HepG2 (cell line): ENCODE measurements around the gene ATRAID. TPM values are rescaled to one million over a fixed set of nuclear protein-coding genes. Genes with fewer than 3 reads are reported as not detected.

Experiments used
- ATAD3A ChIP-seq: sonication (generic); formaldehyde crosslinking; IDR thresholded peaks from 2 replicates; pipeline ENCODE4 v1.4.0; 2020; ENCODE audit warnings: missing genetic modification reagents
- CCAR2 ChIP-seq: fragments of 200-400 bp; formaldehyde crosslinking; optimal IDR thresholded peaks from 2 replicates; pipeline ENCODE3; 2018; ENCODE audit warnings: low read depth, mild to moderate bottlenecking, low read length, moderate library complexity
- FOXJ3 ChIP-seq: sonication (generic); formaldehyde crosslinking; IDR thresholded peaks from 2 replicates; pipeline ENCODE4 v1.4.0; 2020; ENCODE audit warnings: missing genetic modification reagents, mild to moderate bottlenecking, borderline replicate concordance
- HMG20A ChIP-seq: IDR thresholded peaks from 2 replicates; pipeline ENCODE4 v1.6.1; 2016; ENCODE audit warnings: borderline replicate concordance
- IRF2 ChIP-seq: IDR thresholded peaks from 2 replicates; pipeline ENCODE4 v1.6.1; 2018; ENCODE audit warnings: missing genetic modification reagents, missing compliant biosample characterization
- MXI1 ChIP-seq: IDR thresholded peaks from 3 replicates; pipeline ENCODE4 v1.6.1; 2012; ENCODE audit warnings: low read depth, low read length, inconsistent platforms, borderline replicate concordance
- SIX1 ChIP-seq: sonication (generic); formaldehyde crosslinking; IDR thresholded peaks from 2 replicates; pipeline ENCODE4 v1.4.0; 2020; ENCODE audit warnings: missing genetic modification reagents, borderline replicate concordance
- TARDBP ChIP-seq: sonication (generic); formaldehyde crosslinking; IDR thresholded peaks from 2 replicates; pipeline ENCODE4 v1.8.0; 2022; ENCODE audit warnings: mild to moderate bottlenecking, missing genetic modification reagents
- TSC22D2 ChIP-seq: sonication (generic); formaldehyde crosslinking; IDR thresholded peaks from 2 replicates; pipeline ENCODE4 v1.5.1; 2020; ENCODE audit warnings: missing genetic modification reagents, mild to moderate bottlenecking, borderline replicate concordance
- ZBTB3 ChIP-seq: sonication (generic); formaldehyde crosslinking; IDR thresholded peaks from 2 replicates; pipeline ENCODE4 v1.4.0; 2020; ENCODE audit warnings: low read depth, mild to moderate bottlenecking, moderate library complexity, missing genetic modification reagents, borderline replicate concordance
- ZFP82 ChIP-seq: sonication (generic); formaldehyde crosslinking; IDR thresholded peaks from 2 replicates; pipeline ENCODE4 v1.5.1; 2020; ENCODE audit warnings: mild to moderate bottlenecking, missing genetic modification reagents, borderline replicate concordance
- ZMAT3 ChIP-seq: sonication (generic); formaldehyde crosslinking; conservative IDR thresholded peaks from 2 replicates; pipeline ENCODE4 v1.7.0; 2021; ENCODE audit warnings: missing genetic modification reagents
- ZNF207 ChIP-seq: fragments of 450-650 bp; IDR thresholded peaks from 2 replicates; pipeline ENCODE4 v1.6.1; 2016; ENCODE audit warnings: antibody characterized with exemption, borderline replicate concordance
- ZNF280B ChIP-seq: sonication (generic); formaldehyde crosslinking; IDR thresholded peaks from 2 replicates; pipeline ENCODE4 v1.5.0; 2020; ENCODE audit warnings: missing genetic modification reagents, mild to moderate bottlenecking, borderline replicate concordance
- ZNF367 ChIP-seq: sonication (generic); formaldehyde crosslinking; IDR thresholded peaks from 2 replicates; pipeline ENCODE4 v1.4.0; 2020; ENCODE audit warnings: missing genetic modification reagents, borderline replicate concordance
- ZNF841 ChIP-seq: sonication (generic); formaldehyde crosslinking; IDR thresholded peaks from 2 replicates; pipeline ENCODE4 v1.8.1; 2023; ENCODE audit warnings: missing genetic modification reagents, borderline replicate concordance
- polyA plus RNA-seq, 8 experiments: library from polyadenylated mRNA; depleted of rRNA in 3 of 8; stranded (reverse) in 7 of 8; unstranded in 1 of 8; fragments of >200 nt; fragmentation: Illumina TruSeq in 4 of 8; extraction: Trizol in 4 of 8; gene quantifications; 2 replicates each; pipeline versions ENCODE4 v1.2.1 to v1.2.3, GENCODE V29; 2011 to 2016; ENCODE audit warnings: low read depth in 4 of 8, missing spikeins in 1 of 8, mixed read lengths in 1 of 8; ENCODE audit not compliant: insufficient read depth in 1 of 8
- total RNA-seq, 5 experiments: library from RNA; depleted of rRNA; stranded (reverse); fragments of >200 nt; fragmentation: Illumina TruSeq; extraction: Trizol; gene quantifications; 2 replicates each; pipeline ENCODE4 v1.2.3, GENCODE V29; 2016; ENCODE audit warnings: low read depth in 1 of 5
- TF ChIP-seq, protein P1 (sequence below): sonication (generic); formaldehyde crosslinking; IDR thresholded peaks from 2 replicates; pipeline ENCODE4 v1.9.0; 2021; ENCODE audit warnings: mild to moderate bottlenecking, missing genetic modification reagents
- TF ChIP-seq, protein P2 (sequence below): sonication (generic); formaldehyde crosslinking; IDR thresholded peaks from 2 replicates; pipeline ENCODE4 v1.8.0; 2022; ENCODE audit warnings: mild to moderate bottlenecking, missing genetic modification reagents

ATRAID gene
- total and polyA plus RNA-seq, 2 of the 13 experiments (the other 11 are each of a cell fraction or from before 2014, with no cell fraction given): 207 to 382 TPM

DNA sequence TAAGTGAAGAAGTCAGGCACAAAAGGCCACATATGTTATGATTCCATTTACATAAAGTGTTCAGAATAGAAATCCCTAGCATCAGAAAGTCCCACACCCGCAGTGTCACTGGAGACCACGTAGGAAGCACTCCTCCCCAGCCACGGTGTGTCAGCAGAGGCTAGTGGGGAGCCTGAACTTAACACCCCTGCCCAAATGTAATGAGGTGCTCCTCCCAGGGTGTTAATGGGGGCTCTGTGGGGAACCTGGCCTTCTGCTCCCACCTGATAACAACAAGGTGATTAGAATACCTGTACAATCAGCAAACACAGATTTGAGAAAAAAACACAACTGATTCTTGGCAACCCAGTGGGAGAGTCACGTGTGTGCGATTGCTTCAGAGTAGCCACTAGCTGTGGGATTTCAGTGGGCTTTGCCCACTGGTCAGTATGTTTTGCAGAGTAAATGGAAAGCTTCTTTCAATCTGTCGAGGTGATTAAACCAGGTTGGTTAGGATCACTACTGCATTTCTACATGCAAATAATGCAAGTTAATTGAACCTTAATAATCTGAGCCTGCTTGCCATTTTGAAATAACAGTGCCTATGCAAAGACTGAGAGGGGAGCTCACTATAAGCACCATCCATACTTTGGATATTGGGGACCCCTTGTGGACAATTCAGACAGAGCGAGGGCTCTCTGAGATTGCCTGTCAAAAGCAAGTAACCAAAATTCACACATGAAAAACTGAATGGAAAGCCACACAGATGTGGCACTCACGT, 20.6 kb upstream of the ATRAID start (continued):
- TF ChIP-seq, protein P1, sequence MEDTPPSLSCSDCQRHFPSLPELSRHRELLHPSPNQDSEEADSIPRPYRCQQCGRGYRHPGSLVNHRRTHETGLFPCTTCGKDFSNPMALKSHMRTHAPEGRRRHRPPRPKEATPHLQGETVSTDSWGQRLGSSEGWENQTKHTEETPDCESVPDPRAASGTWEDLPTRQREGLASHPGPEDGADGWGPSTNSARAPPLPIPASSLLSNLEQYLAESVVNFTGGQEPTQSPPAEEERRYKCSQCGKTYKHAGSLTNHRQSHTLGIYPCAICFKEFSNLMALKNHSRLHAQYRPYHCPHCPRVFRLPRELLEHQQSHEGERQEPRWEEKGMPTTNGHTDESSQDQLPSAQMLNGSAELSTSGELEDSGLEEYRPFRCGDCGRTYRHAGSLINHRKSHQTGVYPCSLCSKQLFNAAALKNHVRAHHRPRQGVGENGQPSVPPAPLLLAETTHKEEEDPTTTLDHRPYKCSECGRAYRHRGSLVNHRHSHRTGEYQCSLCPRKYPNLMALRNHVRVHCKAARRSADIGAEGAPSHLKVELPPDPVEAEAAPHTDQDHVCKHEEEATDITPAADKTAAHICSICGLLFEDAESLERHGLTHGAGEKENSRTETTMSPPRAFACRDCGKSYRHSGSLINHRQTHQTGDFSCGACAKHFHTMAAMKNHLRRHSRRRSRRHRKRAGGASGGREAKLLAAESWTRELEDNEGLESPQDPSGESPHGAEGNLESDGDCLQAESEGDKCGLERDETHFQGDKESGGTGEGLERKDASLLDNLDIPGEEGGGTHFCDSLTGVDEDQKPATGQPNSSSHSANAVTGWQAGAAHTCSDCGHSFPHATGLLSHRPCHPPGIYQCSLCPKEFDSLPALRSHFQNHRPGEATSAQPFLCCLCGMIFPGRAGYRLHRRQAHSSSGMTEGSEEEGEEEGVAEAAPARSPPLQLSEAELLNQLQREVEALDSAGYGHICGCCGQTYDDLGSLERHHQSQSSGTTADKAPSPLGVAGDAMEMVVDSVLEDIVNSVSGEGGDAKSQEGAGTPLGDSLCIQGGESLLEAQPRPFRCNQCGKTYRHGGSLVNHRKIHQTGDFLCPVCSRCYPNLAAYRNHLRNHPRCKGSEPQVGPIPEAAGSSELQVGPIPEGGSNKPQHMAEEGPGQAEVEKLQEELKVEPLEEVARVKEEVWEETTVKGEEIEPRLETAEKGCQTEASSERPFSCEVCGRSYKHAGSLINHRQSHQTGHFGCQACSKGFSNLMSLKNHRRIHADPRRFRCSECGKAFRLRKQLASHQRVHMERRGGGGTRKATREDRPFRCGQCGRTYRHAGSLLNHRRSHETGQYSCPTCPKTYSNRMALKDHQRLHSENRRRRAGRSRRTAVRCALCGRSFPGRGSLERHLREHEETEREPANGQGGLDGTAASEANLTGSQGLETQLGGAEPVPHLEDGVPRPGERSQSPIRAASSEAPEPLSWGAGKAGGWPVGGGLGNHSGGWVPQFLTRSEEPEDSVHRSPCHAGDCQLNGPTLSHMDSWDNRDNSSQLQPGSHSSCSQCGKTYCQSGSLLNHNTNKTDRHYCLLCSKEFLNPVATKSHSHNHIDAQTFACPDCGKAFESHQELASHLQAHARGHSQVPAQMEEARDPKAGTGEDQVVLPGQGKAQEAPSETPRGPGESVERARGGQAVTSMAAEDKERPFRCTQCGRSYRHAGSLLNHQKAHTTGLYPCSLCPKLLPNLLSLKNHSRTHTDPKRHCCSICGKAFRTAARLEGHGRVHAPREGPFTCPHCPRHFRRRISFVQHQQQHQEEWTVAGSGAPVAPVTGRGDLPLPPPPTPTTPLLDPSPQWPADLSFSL (CRISPR knock-in tag): no peak
- TF ChIP-seq ZNF841 (CRISPR knock-in tag) (no peak), ZNF207 (no peak), ZFP82 (no peak), IRF2 (peak; percentile 67), TSC22D2 (CRISPR knock-in tag) (peak; percentile 23; the same call in 1 of the 2 replicates), MXI1 (0 out of 3 replicates have a peak, but pooled peaks have one; percentile 49), ZNF280B (CRISPR knock-in tag) (no peak), HMG20A (CRISPR knock-in tag) (peak; percentile 24; the same call in 1 of the 2 replicates), ZBTB3 (CRISPR knock-in tag) (no peak), CCAR2 (no peak), ZNF367 (CRISPR knock-in tag) (no peak), ZMAT3 (CRISPR knock-in tag) (no peak), TARDBP (peak; percentile 50; the same call in 1 of the 2 replicates), ATAD3A (CRISPR knock-in tag) (no peak), SIX1 (CRISPR knock-in tag) (no peak), FOXJ3 (CRISPR knock-in tag) (no peak; the same call in 1 of the 2 replicates)
- TF ChIP-seq, protein P2, sequence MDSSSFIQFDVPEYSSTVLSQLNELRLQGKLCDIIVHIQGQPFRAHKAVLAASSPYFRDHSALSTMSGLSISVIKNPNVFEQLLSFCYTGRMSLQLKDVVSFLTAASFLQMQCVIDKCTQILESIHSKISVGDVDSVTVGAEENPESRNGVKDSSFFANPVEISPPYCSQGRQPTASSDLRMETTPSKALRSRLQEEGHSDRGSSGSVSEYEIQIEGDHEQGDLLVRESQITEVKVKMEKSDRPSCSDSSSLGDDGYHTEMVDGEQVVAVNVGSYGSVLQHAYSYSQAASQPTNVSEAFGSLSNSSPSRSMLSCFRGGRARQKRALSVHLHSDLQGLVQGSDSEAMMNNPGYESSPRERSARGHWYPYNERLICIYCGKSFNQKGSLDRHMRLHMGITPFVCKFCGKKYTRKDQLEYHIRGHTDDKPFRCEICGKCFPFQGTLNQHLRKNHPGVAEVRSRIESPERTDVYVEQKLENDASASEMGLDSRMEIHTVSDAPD (CRISPR knock-in tag): no peak
